ENCODE results near the gene ASPHD1.

DNA sequence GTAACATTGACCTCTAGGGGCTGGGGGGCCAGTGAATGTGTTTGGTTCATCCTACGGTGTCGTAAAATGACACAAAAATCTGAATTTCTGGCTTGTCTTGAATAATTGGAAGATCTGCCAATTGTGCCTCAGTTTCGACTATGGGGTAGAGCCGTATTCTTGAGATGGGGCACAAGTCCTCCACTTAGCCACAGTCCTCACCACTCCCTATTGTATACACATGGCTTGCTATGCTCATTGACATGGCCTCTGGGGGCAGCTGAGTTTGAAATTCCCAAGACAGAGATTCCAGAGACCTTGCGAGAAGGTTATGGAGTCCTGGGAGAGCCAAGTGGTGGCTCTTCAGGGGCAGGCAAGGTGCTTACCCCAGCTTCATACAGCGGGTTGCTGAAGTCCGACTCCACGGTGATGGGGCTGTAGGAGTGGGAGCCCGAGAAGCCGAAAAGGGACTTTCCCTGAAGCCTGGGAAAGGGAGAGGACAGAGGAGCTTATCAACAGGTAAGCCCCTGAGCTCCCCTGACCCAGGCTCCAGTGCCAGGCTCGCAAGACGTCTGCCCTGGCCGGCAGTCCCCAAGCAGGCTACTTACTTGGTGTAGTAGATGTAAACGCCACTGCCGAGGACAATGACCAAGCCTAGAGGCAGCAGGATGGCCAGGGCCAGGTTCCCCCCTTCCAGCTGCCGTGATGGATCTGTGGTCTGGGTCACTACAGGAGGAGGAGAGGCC, 28.3 kb upstream of the ASPHD1 start:
- TF ChIP-seq, protein P1, sequence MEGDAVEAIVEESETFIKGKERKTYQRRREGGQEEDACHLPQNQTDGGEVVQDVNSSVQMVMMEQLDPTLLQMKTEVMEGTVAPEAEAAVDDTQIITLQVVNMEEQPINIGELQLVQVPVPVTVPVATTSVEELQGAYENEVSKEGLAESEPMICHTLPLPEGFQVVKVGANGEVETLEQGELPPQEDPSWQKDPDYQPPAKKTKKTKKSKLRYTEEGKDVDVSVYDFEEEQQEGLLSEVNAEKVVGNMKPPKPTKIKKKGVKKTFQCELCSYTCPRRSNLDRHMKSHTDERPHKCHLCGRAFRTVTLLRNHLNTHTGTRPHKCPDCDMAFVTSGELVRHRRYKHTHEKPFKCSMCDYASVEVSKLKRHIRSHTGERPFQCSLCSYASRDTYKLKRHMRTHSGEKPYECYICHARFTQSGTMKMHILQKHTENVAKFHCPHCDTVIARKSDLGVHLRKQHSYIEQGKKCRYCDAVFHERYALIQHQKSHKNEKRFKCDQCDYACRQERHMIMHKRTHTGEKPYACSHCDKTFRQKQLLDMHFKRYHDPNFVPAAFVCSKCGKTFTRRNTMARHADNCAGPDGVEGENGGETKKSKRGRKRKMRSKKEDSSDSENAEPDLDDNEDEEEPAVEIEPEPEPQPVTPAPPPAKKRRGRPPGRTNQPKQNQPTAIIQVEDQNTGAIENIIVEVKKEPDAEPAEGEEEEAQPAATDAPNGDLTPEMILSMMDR (IDR thresholded peaks at IDR 0.05; ENCODE audit: borderline replicate concordance, extremely low read depth, low read length, poor library complexity, severe bottlenecking): no peak
- TF ChIP-seq EZH2 (IDR thresholded peaks at IDR 0.05; ENCODE audit: borderline replicate concordance, low read depth, low read length, severe bottlenecking): no peak
